PC-3 (cell line): ENCODE measurements around the gene HDHD3. TPM values are rescaled to one million over a fixed set of nuclear protein-coding genes. Genes with fewer than 3 reads are reported as not detected.

Experiments used
- ATAC-seq: fragments of 200-7000 bp; cut with Tn5 transposase; 2 replicates; pipeline ENCODE4 v1.9.1; 2020; ENCODE audit warnings: mild to moderate bottlenecking, moderate library complexity
- BruUV-seq: library from RNA; stranded (reverse); fragments of 400-500 nt; replicated peaks from 2 replicates; lab custom pipeline; 2021; lab: Mats Ljungman, UMichigan
- CTCF ChIA-PET: fragments of 300-600 bp; sonication (Branson Sonifier 250); formaldehyde crosslinking; loops from one replicate; lab custom pipeline; 2022; ENCODE audit warnings: antibody characterized with exemption; lab: Charles Lee
- POLR2A ChIA-PET: fragments of 300-600 bp; sonication (Branson Sonifier 250); formaldehyde crosslinking; loops from one replicate; lab custom pipeline; 2022; ENCODE audit warnings: antibody characterized with exemption; ENCODE audit not compliant: unreplicated experiment; lab: Charles Lee
- DNase-seq: peaks from one replicate; pipeline ENCODE4 v3.0.0-alpha.2; 2015
- H2AFZ ChIP-seq: fragments of 300-600 bp; sonication (generic); 2 replicates; pipeline ENCODE4 v1.6.0; 2016; ENCODE audit warnings: antibody characterized with exemption, low read length
- H3F3A ChIP-seq: fragments of 300-600 bp; sonication (generic); one replicate; pipeline ENCODE4 v1.6.0; 2017; ENCODE audit warnings: antibody characterized with exemption, low read length, control low read depth, mild to moderate bottlenecking; ENCODE audit not compliant: unreplicated experiment
- H3K27ac ChIP-seq: fragments of 300-600 bp; sonication (generic); 2 replicates; pipeline ENCODE4 v1.5.1; 2016; ENCODE audit warnings: mild to moderate bottlenecking, low read length
- H3K27me3 ChIP-seq: fragments of 300-600 bp; sonication (generic); 2 replicates; pipeline ENCODE4 v1.6.1; 2016; ENCODE audit warnings: low read length, mixed read lengths
- H3K36me3 ChIP-seq: fragments of 300-600 bp; sonication (generic); 2 replicates; pipeline ENCODE4 v1.6.1; 2016; ENCODE audit warnings: low read depth, mixed run types, low read length, mixed read lengths
- H3K4me1 ChIP-seq: fragments of 300-600 bp; sonication (generic); 2 replicates; pipeline ENCODE4 v1.5.1; 2016; ENCODE audit warnings: low read length; ENCODE audit not compliant: insufficient read depth
- H3K4me2 ChIP-seq: fragments of 300-600 bp; sonication (generic); 2 replicates; pipeline ENCODE4 v1.6.0; 2016; ENCODE audit warnings: low read length
- H3K4me3 ChIP-seq: fragments of 300-600 bp; sonication (generic); 2 replicates; pipeline ENCODE4 v1.5.1; 2016; ENCODE audit warnings: mild to moderate bottlenecking, low read length, mixed read lengths
- H3K79me2 ChIP-seq: fragments of 300-600 bp; sonication (generic); 2 replicates; pipeline ENCODE4 v1.6.1; 2017; ENCODE audit warnings: low read length, mixed read lengths
- H3K9ac ChIP-seq: fragments of 300-600 bp; sonication (generic); 2 replicates; pipeline ENCODE4 v1.6.0; 2016; ENCODE audit warnings: mild to moderate bottlenecking, low read length
- H3K9me2 ChIP-seq: fragments of 300-600 bp; sonication (generic); replicated peaks from 2 replicates; pipeline ENCODE4 v1.6.1; 2016; ENCODE audit warnings: mixed run types, low read length, mixed read lengths
- H3K9me3 ChIP-seq: fragments of 300-600 bp; sonication (generic); 2 replicates; pipeline ENCODE4 v1.6.1; 2016; ENCODE audit warnings: low read length, mixed read lengths
- H4K20me1 ChIP-seq: fragments of 300-600 bp; sonication (generic); 2 replicates; pipeline ENCODE4 v1.6.1; 2016; ENCODE audit warnings: low read length, mixed read lengths
- EZH2 ChIP-seq: fragments of 300-600 bp; sonication (generic); IDR thresholded peaks from one replicate; pipeline ENCODE4 v1.6.1; 2017; ENCODE audit warnings: antibody characterized with exemption, mild to moderate bottlenecking, low read length; ENCODE audit not compliant: unreplicated experiment
- EZH2phosphoT487 ChIP-seq: fragments of 300-600 bp; sonication (generic); IDR thresholded peaks from 2 replicates; pipeline ENCODE4 v1.6.1; 2018; ENCODE audit warnings: mild to moderate bottlenecking, antibody characterized with exemption, low read length, borderline replicate concordance
- intact Hi-C: fragments of 100-400 bp; cut with micrococcal nuclease; formaldehyde crosslinking; loops from 2 replicates; pipeline ENCODE4 v1.9.0; 2023
- total RNA-seq: library from RNA; depleted of rRNA; stranded (reverse); fragments of >200 nt; gene quantifications from 2 replicates; pipeline ENCODE4 v1.2.3, GENCODE V29; 2014
- TF ChIP-seq, protein P1 (sequence below): fragments of 300-600 bp; sonication (generic); conservative IDR thresholded peaks from 2 replicates; pipeline ENCODE4 v1.5.1; 2017; ENCODE audit warnings: antibody characterized with exemption, low read depth, mild to moderate bottlenecking, low read length

The HDHD3 gene
- total RNA-seq, 1 experiment from 2014 or later = 17.8 TPM

DNA sequence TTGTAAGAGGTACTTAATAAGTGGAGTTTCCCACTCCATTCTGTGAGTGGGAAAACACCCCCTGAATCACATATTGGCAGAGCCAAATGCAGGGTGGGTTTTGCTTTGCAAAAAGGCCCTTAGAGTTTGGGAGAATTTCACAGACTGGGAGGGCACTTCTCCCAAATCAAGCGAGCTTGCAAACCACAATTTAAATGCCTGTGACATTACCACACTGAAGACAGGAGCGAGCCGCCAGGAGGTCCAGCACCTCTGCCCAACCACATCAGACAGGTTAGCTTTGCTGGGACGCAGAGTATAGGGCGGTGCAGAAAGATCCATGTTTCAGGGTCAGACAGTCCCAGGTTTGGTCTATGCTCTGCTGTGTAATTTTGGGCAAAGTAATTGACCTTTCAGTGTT, 22.0 kb upstream of the HDHD3 start:
- no TSS peak for BruUV-seq
- H3K27ac ChIP-seq = no peak overlapping the region
- H3K27me3 ChIP-seq = no peaks in the 10 kb centered on the region
- intact Hi-C loops = no loop called here
- no peaks in the 10 kb centered on the region for H3K9me3 ChIP-seq
- no peak overlapping the region for H3K4me2 ChIP-seq
- no peak overlapping the region for H3K4me3 ChIP-seq
- H3F3A ChIP-seq = no peaks in the 10 kb centered on the region
- peaks cover 21% of the 10 kb centered on the region for H3K4me1 ChIP-seq
- ChIA-PET POLR2A (no interaction called here), CTCF (interaction anchor here (0.6 kb wide), 1 partner anchor 393 kb away, joined by 6 read pairs; no protein-coding TSS in a partner anchor)
- H3K36me3 ChIP-seq = no peaks in the 10 kb centered on the region
- H3K79me2 ChIP-seq = peaks cover 8% of the 10 kb centered on the region
- no peaks in the 10 kb centered on the region for H4K20me1 ChIP-seq
- H3K9ac ChIP-seq = no peak overlapping the region
- no peak for DNase-seq
- no peaks in the 10 kb centered on the region for H3K9me2 ChIP-seq
- H2AFZ ChIP-seq = no peak overlapping the region
- TF ChIP-seq, protein P1, sequence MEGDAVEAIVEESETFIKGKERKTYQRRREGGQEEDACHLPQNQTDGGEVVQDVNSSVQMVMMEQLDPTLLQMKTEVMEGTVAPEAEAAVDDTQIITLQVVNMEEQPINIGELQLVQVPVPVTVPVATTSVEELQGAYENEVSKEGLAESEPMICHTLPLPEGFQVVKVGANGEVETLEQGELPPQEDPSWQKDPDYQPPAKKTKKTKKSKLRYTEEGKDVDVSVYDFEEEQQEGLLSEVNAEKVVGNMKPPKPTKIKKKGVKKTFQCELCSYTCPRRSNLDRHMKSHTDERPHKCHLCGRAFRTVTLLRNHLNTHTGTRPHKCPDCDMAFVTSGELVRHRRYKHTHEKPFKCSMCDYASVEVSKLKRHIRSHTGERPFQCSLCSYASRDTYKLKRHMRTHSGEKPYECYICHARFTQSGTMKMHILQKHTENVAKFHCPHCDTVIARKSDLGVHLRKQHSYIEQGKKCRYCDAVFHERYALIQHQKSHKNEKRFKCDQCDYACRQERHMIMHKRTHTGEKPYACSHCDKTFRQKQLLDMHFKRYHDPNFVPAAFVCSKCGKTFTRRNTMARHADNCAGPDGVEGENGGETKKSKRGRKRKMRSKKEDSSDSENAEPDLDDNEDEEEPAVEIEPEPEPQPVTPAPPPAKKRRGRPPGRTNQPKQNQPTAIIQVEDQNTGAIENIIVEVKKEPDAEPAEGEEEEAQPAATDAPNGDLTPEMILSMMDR = no peak
- no peak for TF ChIP-seq EZH2phosphoT487
- no peak for TF ChIP-seq EZH2
- ATAC-seq = no peak

DNA sequence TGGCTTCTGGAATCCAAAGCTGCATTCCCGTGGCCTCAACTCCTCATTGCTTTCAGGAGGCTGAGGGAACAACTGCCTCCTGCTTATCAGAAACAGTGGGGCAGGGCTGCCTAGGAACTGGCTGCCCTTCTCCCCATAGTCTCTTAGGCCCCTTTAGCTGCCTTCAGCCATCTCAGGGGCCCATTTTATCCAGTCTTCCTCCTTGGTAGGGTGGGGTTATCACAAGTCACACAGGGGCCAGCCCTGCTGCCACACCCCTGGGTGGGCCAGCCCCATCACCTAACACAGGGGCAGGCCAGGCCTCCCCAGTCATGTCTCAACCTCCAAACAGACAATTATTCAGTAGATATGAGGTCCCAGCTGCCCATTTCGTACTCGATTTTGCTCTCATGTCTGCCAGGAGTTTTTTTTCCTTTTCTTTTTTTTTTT, 20.4 kb upstream of the HDHD3 start:
- Histone ChIP-seq H3K9me3 (no peaks in the 10 kb centered on the region), H3K4me1 (peaks cover 21% of the 10 kb centered on the region), H3K9ac (no peak overlapping the region), H3K79me2 (peaks cover 8% of the 10 kb centered on the region), H3K36me3 (no peaks in the 10 kb centered on the region), H3K9me2 (no peaks in the 10 kb centered on the region), H3K27me3 (no peaks in the 10 kb centered on the region), H3K4me3 (no peak overlapping the region), H2AFZ (no peak overlapping the region), H3K27ac (no peak overlapping the region), H3K4me2 (no peak overlapping the region), H3F3A (no peaks in the 10 kb centered on the region), H4K20me1 (no peaks in the 10 kb centered on the region)
- ChIA-PET POLR2A (no interaction called here), CTCF (no interaction called here)
- no TSS peak for BruUV-seq
- DNase-seq (no peak), ATAC-seq (no peak)
- TF ChIP-seq, protein P1 = no peak
- TF ChIP-seq EZH2 (no peak), EZH2phosphoT487 (no peak)
- intact Hi-C loops = no loop called here

DNA sequence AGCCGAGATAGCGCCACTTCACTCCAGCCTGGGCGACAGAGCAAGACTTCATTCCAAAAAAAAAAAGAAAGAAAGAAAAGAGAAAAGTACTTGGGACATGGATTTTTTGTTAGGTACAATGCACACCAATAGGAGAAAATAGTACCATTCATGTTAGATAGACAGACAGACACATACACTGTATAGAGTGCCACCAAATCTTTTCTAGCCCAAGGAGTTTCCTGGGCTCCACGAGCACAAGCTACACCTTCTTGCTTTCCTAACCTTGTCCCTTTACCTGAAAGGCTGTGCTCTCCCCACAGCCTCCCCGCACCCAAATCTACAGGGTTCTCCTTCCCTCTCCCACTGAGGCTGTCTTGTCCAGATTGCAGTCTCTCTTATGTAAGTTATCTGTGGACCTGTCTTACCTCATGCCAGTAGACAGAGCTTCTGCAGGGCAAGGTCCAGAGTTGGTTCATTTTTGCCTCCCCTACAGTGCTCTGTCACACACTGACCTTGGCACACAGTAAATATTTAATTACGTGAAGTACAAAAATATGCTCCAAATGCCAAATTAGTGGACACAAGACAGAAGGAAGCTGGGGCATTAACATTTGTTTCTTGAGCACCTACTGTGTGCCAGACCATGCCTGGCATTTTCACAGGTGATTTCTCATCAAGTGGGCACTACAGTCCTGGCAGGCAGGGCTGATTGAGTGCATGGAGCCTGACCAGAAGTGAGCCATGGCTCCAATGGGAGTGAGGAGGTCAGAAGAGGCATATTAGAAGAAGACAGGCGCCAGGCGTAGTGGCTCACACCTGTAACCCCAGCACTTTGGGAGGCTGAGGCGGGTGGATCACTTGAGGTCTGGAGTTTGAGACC, 18.4 kb upstream of the HDHD3 start:
- Histone ChIP-seq H3K9me2 (no peaks in the 10 kb centered on the region), H3K4me3 (no peak overlapping the region), H3F3A (no peaks in the 10 kb centered on the region), H3K36me3 (no peaks in the 10 kb centered on the region), H3K79me2 (peaks cover 6% of the 10 kb centered on the region), H3K4me2 (no peak overlapping the region), H2AFZ (no peak overlapping the region), H3K9me3 (no peaks in the 10 kb centered on the region), H4K20me1 (no peaks in the 10 kb centered on the region), H3K27ac (no peak overlapping the region), H3K9ac (no peak overlapping the region), H3K4me1 (peaks cover 15% of the 10 kb centered on the region), H3K27me3 (no peaks in the 10 kb centered on the region)
- POLR2A ChIA-PET = no interaction called here
- no peak for TF ChIP-seq EZH2phosphoT487
- TF ChIP-seq, protein P1 = no peak
- TF ChIP-seq EZH2 = no peak
- CTCF ChIA-PET = no interaction called here
- ATAC-seq (no peak), DNase-seq (no peak)
- intact Hi-C loops = no loop called here
- BruUV-seq = no TSS peak
